Heart left ventricle (tissue), 13 donors: Measurements from ENCODE around the gene MYLK4.

ENCODE experiments used
- POLR2A ChIP-seq, 2 donors: fragments of 450-650 bp; IDR thresholded peaks; one replicate each; pipeline ENCODE4 v1.6.1; 2017; ENCODE audit warnings: antibody characterized with exemption in 2 of 2, mild to moderate bottlenecking in 2 of 2, moderate library complexity in 2 of 2
- TF ChIP-seq, protein P1 (sequence below), 12 donors: fragments of 200-600 bp; sonication (generic) in 4 of 12; IDR thresholded peaks; one replicate each; pipeline versions ENCODE4 v1.5.0 to v1.8.0; 2018 to 2022; ENCODE audit warnings: antibody characterized with exemption in 12 of 12, mild to moderate bottlenecking in 5 of 12
- donor health status: ischemic (EF 13 %, LVEDD 7.1; RV severe dilation, severe dysfunction).
- donor health status: DM: no; HTN: yes; CAD: no.
- donor health status: DM: no; HTN: no; CAD: no.
- donor health status: ischemic (EF 25% LVEDD 6.9; RV normal size, moderate dysfunction).
- donor health status: ischemic (EF 25% LVEDD 5.7; RV mildly dilated, moderate dysfunction).
- donor health status: ischemic (EF 35%, LVEDD 5.7; RV mildly dilated, moderate dysfunction).
- donor health status: nonischemic (EF 11% LVEDD 7.7; RV severe dilation, severe dysfunction).
- donor health status: DM: yes; HTN: yes; CAD: no.
- donor health status: PGD.
- donor health status: ischemic (EF 29% LVEDD 5.4; RV normal size, mild dysfunction).
- donor health status: nonischemic (EF 23%, LVEDD 6.1; RV moderate dilation, normal function).

DNA sequence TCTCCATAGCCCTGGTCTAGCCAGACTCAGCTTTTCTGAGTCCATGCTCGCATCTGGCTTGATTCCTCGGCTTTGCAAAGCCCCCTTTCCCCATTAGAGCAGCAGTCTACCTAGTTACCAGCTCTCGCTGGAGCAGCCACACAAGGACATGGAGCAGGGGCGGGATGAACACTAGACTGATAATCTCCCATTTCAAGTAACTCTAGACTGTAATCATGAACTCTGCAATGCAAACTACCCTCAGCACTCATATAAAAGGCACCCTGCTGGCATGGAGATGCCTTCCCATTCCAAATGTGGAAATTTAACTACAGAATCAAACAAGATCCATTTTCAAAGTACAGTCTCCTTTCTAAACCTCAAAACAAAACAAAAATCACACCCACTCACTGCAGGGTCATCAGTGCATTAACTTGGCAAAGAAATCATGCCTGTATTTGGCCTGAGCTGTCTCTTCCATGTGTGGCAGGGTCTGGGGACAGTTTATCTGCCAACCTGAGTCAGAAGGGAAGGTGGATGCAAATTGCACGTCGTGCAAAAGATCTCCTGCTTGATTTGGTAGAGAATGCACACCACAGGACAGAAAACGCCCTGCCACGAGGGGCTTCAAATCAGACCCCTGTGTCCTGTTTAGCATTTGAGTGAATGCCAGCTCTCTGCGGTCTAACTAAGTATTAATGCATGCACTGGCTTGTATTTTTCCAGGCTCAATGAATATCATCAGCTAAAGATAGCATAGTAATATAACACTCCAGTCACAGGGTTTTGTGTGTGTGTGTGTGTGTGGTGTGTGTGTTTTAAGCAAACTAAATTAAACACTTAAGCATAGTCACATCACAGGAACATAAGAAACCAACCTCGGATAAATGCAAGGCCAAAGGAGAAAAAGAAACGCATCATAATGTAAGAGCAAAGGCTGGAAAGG lies 85.3 kb downstream of the MYLK4 start:
- TF ChIP-seq, protein P1, sequence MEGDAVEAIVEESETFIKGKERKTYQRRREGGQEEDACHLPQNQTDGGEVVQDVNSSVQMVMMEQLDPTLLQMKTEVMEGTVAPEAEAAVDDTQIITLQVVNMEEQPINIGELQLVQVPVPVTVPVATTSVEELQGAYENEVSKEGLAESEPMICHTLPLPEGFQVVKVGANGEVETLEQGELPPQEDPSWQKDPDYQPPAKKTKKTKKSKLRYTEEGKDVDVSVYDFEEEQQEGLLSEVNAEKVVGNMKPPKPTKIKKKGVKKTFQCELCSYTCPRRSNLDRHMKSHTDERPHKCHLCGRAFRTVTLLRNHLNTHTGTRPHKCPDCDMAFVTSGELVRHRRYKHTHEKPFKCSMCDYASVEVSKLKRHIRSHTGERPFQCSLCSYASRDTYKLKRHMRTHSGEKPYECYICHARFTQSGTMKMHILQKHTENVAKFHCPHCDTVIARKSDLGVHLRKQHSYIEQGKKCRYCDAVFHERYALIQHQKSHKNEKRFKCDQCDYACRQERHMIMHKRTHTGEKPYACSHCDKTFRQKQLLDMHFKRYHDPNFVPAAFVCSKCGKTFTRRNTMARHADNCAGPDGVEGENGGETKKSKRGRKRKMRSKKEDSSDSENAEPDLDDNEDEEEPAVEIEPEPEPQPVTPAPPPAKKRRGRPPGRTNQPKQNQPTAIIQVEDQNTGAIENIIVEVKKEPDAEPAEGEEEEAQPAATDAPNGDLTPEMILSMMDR (IDR thresholded peaks at IDR 0.05): no peak
- no peak for TF ChIP-seq POLR2A (IDR thresholded peaks at IDR 0.05)
